GM12878 (cell line): ENCODE measurements around the gene VEGFD. TPM values are rescaled to one million over a fixed set of nuclear protein-coding genes. Genes with fewer than 3 reads are reported as not detected.

ENCODE experiments used
- ATAC-seq: fragments of 200-7000 bp; cut with Tn5 transposase; 3 replicates; pipeline ENCODE4 v1.9.1; 2020; ENCODE audit warnings: mild to moderate bottlenecking, moderate library complexity
- BruUV-seq: library from RNA; stranded (reverse); fragments of 400-500 nt; replicated peaks from 2 replicates; lab custom pipeline; 2021; lab: Mats Ljungman, UMichigan
- CTCF ChIA-PET: fragments of 300-600 bp; sonication (Branson Sonifier 250); formaldehyde crosslinking; extraction: SDS; loops from one replicate; lab custom pipeline; 2021; ENCODE audit warnings: inconsistent platforms; lab: Yijun Ruan, JAX
- POLR2A ChIA-PET: fragments of 350-600 bp; formaldehyde crosslinking; extraction: SDS; loops from one replicate; lab custom pipeline; 2021; ENCODE audit warnings: inconsistent platforms; lab: Charles Lee
- RAD21 ChIA-PET: fragments of 300-600 bp; sonication (Branson Sonifier 250); formaldehyde crosslinking; loops from one replicate; lab custom pipeline; 2023; ENCODE audit warnings: antibody characterized with exemption; ENCODE audit not compliant: unreplicated experiment; lab: Charles Lee
- SMC1A ChIA-PET: fragments of 300-600 bp; sonication (Branson Sonifier 250); formaldehyde crosslinking; loops from one replicate; lab custom pipeline; 2023; ENCODE audit not compliant: unreplicated experiment, uncharacterized antibody; lab: Charles Lee
- DNase-seq: peaks from one replicate; pipeline ENCODE4 v3.0.0-alpha.2; 2011; ENCODE audit warnings: low read depth, low spot score
- FAIRE-seq: peaks from 3 replicates; lab custom pipeline; 2011; peaks lifted over from hg19 to GRCh38; lab: Jason Lieb, UNC
- H2AFZ ChIP-seq: 2 replicates; pipeline ENCODE4 v1.6.0; 2011; ENCODE audit warnings: low read depth, low read length, control low read depth; ENCODE audit not compliant: control insufficient read depth
- H3K27ac ChIP-seq: 2 replicates; pipeline ENCODE4 v1.5.1; 2011; ENCODE audit warnings: control low read depth; ENCODE audit not compliant: control insufficient read depth, insufficient read depth
- H3K27me3 ChIP-seq, 2 experiments: replicated peaks in 1 of 2; 2 replicates each; pipeline versions ENCODE4 v1.6.0 to v1.6.1; 2011; ENCODE audit warnings: low read length in 1 of 2; ENCODE audit not compliant: control insufficient read depth in 2 of 2, insufficient read depth in 2 of 2
- H3K36me3 ChIP-seq, 2 experiments: 2 replicates each; pipeline ENCODE4 v1.5.1; 2011; ENCODE audit warnings: low read length in 1 of 2; ENCODE audit not compliant: control insufficient read depth in 2 of 2, insufficient read depth in 2 of 2
- H3K4me1 ChIP-seq: 2 replicates; pipeline ENCODE4 v1.6.1; 2011; ENCODE audit warnings: mild to moderate bottlenecking, low read length, moderate library complexity, mixed read lengths; ENCODE audit not compliant: control insufficient read depth, insufficient read depth
- H3K4me2 ChIP-seq: 2 replicates; pipeline ENCODE4 v1.6.0; 2011; ENCODE audit warnings: control low read depth; ENCODE audit not compliant: control insufficient read depth, insufficient read depth
- H3K4me3 ChIP-seq: fragments of 200-600 bp; sonication (generic); 2 replicates; pipeline ENCODE4 v1.5.1; 2016
- H3K79me2 ChIP-seq: 2 replicates; pipeline ENCODE4 v1.6.0; 2011; ENCODE audit warnings: low read length; ENCODE audit not compliant: control insufficient read depth, insufficient read depth
- H3K9ac ChIP-seq: 2 replicates; pipeline ENCODE4 v1.8.0; 2011; ENCODE audit warnings: low read length, control low read depth, mixed read lengths; ENCODE audit not compliant: control insufficient read depth, insufficient read depth
- H3K9me3 ChIP-seq: replicated peaks from 3 replicates; pipeline ENCODE4 v1.5.1; 2011; ENCODE audit warnings: mild to moderate bottlenecking, low read length; ENCODE audit not compliant: control insufficient read depth, insufficient read depth
- H4K20me1 ChIP-seq: 2 replicates; pipeline ENCODE4 v1.6.0; 2011; ENCODE audit not compliant: control insufficient read depth, insufficient read depth
- ETV6 ChIP-seq, 2 experiments: fragments of 450-650 bp in 1 of 2; IDR thresholded peaks in 1 of 2; conservative IDR thresholded peaks in 1 of 2; 2 replicates each; pipeline ENCODE4 v1.6.1; 2014; ENCODE audit warnings: antibody characterized with exemption in 1 of 2, borderline replicate concordance in 1 of 2, low read depth in 1 of 2, mild to moderate bottlenecking in 1 of 2, moderate library complexity in 1 of 2
- NBN ChIP-seq: fragments of 450-650 bp; IDR thresholded peaks from 2 replicates; pipeline ENCODE4 v1.6.1; 2016
- TAF1 ChIP-seq: IDR thresholded peaks from 2 replicates; pipeline ENCODE4 v1.6.1; 2011; ENCODE audit warnings: mild to moderate bottlenecking, low read depth, low read length, borderline replicate concordance
- WGBS: methylation state at CpG from one replicate; pipeline ENCODE4 v1.1.6; 2016; ENCODE audit warnings: low lambda C conversion rate; ENCODE audit not compliant: insufficient replicate concordance, insufficient coverage; ENCODE audit errors: missing lambda C conversion rate; 5-methylcytosine and 5-hydroxymethylcytosine counted together
- in situ Hi-C: fragments of 300-500 bp; cut with MboI; formaldehyde crosslinking; loops from 9 replicates; pipeline ENCODE4 v1.14.3; 2018; ENCODE audit warnings: mixed read lengths
- intact Hi-C: fragments of 100-400 bp; cut with micrococcal nuclease; formaldehyde crosslinking; loops from one replicate; pipeline ENCODE4 v1.14.2; 2022; ENCODE audit not compliant: unreplicated experiment
- polyA plus RNA-seq, 11 experiments: library from polyadenylated mRNA; depleted of rRNA in 4 of 11; unstranded in 6 of 11; stranded (reverse) in 5 of 11; fragments of >200 nt; fragmentation: Nextera tagmentation in 4 of 11; fragmentation: Illumina TruSeq in 1 of 11; extraction: Ambion mirVana in 4 of 11; extraction: Trizol in 1 of 11; gene quantifications; 1 replicate in 1 of 11; 2 replicates in 10 of 11; pipeline versions ENCODE4 v1.2.1 to v1.2.3, GENCODE V29; 2011 to 2016; ENCODE audit warnings: inconsistent platforms in 2 of 11, missing spikeins in 2 of 11, low read depth in 1 of 11
- total RNA-seq, 4 experiments: library from RNA; depleted of rRNA in 3 of 4; stranded (reverse); fragments of >200 nt in 3 of 4; fragmentation: Illumina TruSeq in 1 of 4; extraction: Trizol in 1 of 4; gene quantifications; 2 replicates each; pipeline versions ENCODE4 v1.2.1 to v1.2.3, GENCODE V29; 2013 to 2021
- TF ChIP-seq, protein P1 (sequence below): fragments of 450-650 bp; IDR thresholded peaks from 2 replicates; pipeline ENCODE4 v1.6.1; 2018; ENCODE audit warnings: borderline replicate concordance, mild to moderate bottlenecking; ENCODE audit not compliant: partially characterized antibody

VEGFD gene
- total and polyA plus RNA-seq, 10 of the 15 experiments (the other 5 are each of a cell fraction or from before 2014, with no cell fraction given): 0.15 TPM; not detected in 9

DNA sequence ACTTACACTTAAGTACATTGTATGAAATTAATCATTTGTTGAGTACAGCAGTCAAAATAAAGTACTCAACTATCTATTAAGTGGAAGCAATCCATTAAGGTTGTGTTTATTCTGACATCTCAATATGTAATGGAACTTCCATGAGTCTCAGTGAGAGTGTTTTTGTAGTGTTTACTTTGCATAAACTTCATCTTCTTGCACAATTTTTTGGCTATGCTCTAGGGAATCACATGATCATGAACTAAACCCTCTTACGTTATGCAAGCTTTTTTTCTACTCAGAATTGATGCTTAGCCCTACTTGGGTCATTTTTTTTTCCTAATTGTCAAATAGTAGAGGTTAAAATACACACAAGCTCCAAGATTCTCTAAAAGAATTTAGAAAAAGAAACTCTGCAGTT is 27.8 kb downstream of the VEGFD start:
- no peaks in the 10 kb centered on the region for H4K20me1 ChIP-seq
- no peak overlapping the region for H3K9ac ChIP-seq
- POLR2A ChIA-PET: no interaction called here
- no peak overlapping the region for H3K4me3 ChIP-seq
- no peaks in the 10 kb centered on the region for H3K36me3 ChIP-seq
- ATAC-seq: no peak
- no peak for FAIRE-seq
- H3K4me1 ChIP-seq: no peaks in the 10 kb centered on the region
- no peak overlapping the region for H2AFZ ChIP-seq
- BruUV-seq: no TSS peak
- no peak overlapping the region for H3K4me2 ChIP-seq
- DNase-seq: no peak
- intact Hi-C loops (no loop called here), in situ Hi-C loops (no loop called here)
- H3K27me3 ChIP-seq: no peaks in the 10 kb centered on the region
- no peaks in the 10 kb centered on the region for H3K9me3 ChIP-seq
- RAD21 ChIA-PET: no interaction called here
- TF ChIP-seq NBN: no peak
- TF ChIP-seq, protein P1, sequence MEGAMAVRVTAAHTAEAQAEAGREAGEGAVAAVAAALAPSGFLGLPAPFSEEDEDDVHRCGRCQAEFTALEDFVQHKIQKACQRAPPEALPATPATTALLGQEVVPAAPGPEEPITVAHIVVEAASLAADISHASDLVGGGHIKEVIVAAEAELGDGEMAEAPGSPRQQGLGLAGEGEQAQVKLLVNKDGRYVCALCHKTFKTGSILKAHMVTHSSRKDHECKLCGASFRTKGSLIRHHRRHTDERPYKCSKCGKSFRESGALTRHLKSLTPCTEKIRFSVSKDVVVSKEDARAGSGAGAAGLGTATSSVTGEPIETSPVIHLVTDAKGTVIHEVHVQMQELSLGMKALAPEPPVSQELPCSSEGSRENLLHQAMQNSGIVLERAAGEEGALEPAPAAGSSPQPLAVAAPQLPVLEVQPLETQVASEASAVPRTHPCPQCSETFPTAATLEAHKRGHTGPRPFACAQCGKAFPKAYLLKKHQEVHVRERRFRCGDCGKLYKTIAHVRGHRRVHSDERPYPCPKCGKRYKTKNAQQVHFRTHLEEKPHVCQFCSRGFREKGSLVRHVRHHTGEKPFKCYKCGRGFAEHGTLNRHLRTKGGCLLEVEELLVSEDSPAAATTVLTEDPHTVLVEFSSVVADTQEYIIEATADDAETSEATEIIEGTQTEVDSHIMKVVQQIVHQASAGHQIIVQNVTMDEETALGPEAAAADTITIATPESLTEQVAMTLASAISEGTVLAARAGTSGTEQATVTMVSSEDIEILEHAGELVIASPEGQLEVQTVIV: no peak
- no peak for TF ChIP-seq TAF1
- no peak for TF ChIP-seq ETV6 (conservative IDR thresholded peaks at IDR 0.05 in 1 of 2, IDR thresholded peaks at IDR 0.05 in 1 of 2; ENCODE audit: borderline replicate concordance in 1 of 2, low read depth in 1 of 2)
- CTCF ChIA-PET: interaction anchor here (1.4 to 2.0 kb wide), 2 partner anchors 27 to 115 kb away, joined by 3 to 8 read pairs; partner anchors contain the start of gene VEGFD
- SMC1A ChIA-PET: interaction anchor here (1.5 kb wide), 1 partner anchor 26 kb away, joined by 3 read pairs; no protein-coding TSS in a partner anchor
- 50% methylated on average over 1 of the region's 1 CpG for WGBS
- H3K27ac ChIP-seq: no peak overlapping the region
- H3K79me2 ChIP-seq: no peaks in the 10 kb centered on the region
